HepG2 (cell line): Measurements from ENCODE around the gene AHCYL2. TPM values are rescaled to one million over a fixed set of nuclear protein-coding genes. Genes with fewer than 3 reads are reported as not detected.

Experiments
- BORCS8-MEF2B ChIP-seq: sonication (generic); formaldehyde crosslinking; IDR thresholded peaks from 2 replicates; pipeline ENCODE4 v1.8.0; 2022; ENCODE audit warnings: mild to moderate bottlenecking, missing genetic modification reagents
- CEBPG ChIP-seq: IDR thresholded peaks from 2 replicates; pipeline ENCODE4 v1.6.1; 2016
- EEA1 ChIP-seq: sonication (generic); formaldehyde crosslinking; IDR thresholded peaks from 2 replicates; pipeline ENCODE4 v1.5.1; 2020; ENCODE audit warnings: mild to moderate bottlenecking, missing genetic modification reagents, borderline replicate concordance
- FOXJ3 ChIP-seq: sonication (generic); formaldehyde crosslinking; IDR thresholded peaks from 2 replicates; pipeline ENCODE4 v1.4.0; 2020; ENCODE audit warnings: missing genetic modification reagents, mild to moderate bottlenecking, borderline replicate concordance
- HDAC6 ChIP-seq: fragments of 200-600 bp; sonication (generic); IDR thresholded peaks from 2 replicates; pipeline ENCODE4 v1.7.0; 2017; ENCODE audit warnings: mild to moderate bottlenecking, antibody characterized with exemption, low read length, low read depth
- HNRNPLL ChIP-seq: fragments of 200-400 bp; formaldehyde crosslinking; IDR thresholded peaks from 2 replicates; pipeline ENCODE4 v1.6.1; 2017; ENCODE audit warnings: mild to moderate bottlenecking, low read depth, low read length; ENCODE audit not compliant: poor library complexity, severe bottlenecking
- JDP2 ChIP-seq: sonication (generic); formaldehyde crosslinking; IDR thresholded peaks from 2 replicates; pipeline ENCODE4 v1.8.1; 2022; ENCODE audit warnings: missing genetic modification reagents, borderline replicate concordance
- KMT2B ChIP-seq: IDR thresholded peaks from 2 replicates; pipeline ENCODE4 v1.6.1; 2016; ENCODE audit warnings: missing genetic modification reagents, missing compliant biosample characterization
- NR2C2 ChIP-seq: sonication (generic); formaldehyde crosslinking; IDR thresholded peaks from 2 replicates; pipeline ENCODE4 v1.4.0; 2020; ENCODE audit warnings: missing genetic modification reagents, mild to moderate bottlenecking, moderate library complexity, borderline replicate concordance
- PHF8 ChIP-seq: sonication (generic); formaldehyde crosslinking; IDR thresholded peaks from 2 replicates; pipeline ENCODE4 v1.5.0; 2020; ENCODE audit warnings: missing genetic modification reagents
- POGZ ChIP-seq: sonication (generic); formaldehyde crosslinking; IDR thresholded peaks from 2 replicates; pipeline ENCODE4 v1.4.0; 2020; ENCODE audit warnings: mild to moderate bottlenecking, missing genetic modification reagents
- SALL1 ChIP-seq: sonication (generic); formaldehyde crosslinking; IDR thresholded peaks from 2 replicates; pipeline ENCODE4 v1.8.0; 2022; ENCODE audit warnings: mild to moderate bottlenecking, missing genetic modification reagents
- SP1 ChIP-seq, 2 experiments: fragments of 450-650 bp in 1 of 2; sonication (generic) in 1 of 2; formaldehyde crosslinking in 1 of 2; IDR thresholded peaks; 2 replicates each; pipeline versions ENCODE4 v1.4.0 to v1.6.1; 2016 to 2020; ENCODE audit warnings: missing genetic modification reagents in 1 of 2
- SYNCRIP ChIP-seq: fragments of 200-400 bp; formaldehyde crosslinking; IDR thresholded peaks from 2 replicates; pipeline ENCODE4 v1.6.1; 2018; ENCODE audit warnings: mild to moderate bottlenecking, low read depth, low read length; ENCODE audit not compliant: insufficient read depth
- TEAD3 ChIP-seq: optimal IDR thresholded peaks from 2 replicates; pipeline ENCODE3; 2016; ENCODE audit warnings: borderline replicate concordance
- ZBTB42 ChIP-seq: sonication (generic); formaldehyde crosslinking; IDR thresholded peaks from 2 replicates; pipeline ENCODE4 v1.5.0; 2020; ENCODE audit warnings: mild to moderate bottlenecking, missing genetic modification reagents
- ZNF10 ChIP-seq: sonication (generic); formaldehyde crosslinking; IDR thresholded peaks from 2 replicates; pipeline ENCODE4 v1.4.0; 2020; ENCODE audit warnings: mild to moderate bottlenecking, low read depth, missing genetic modification reagents, borderline replicate concordance
- ZNF180 ChIP-seq: sonication (generic); formaldehyde crosslinking; IDR thresholded peaks from 2 replicates; pipeline ENCODE4 v1.4.0; 2020; ENCODE audit warnings: low read depth, missing genetic modification reagents, borderline replicate concordance
- ZNF256 ChIP-seq: sonication (generic); formaldehyde crosslinking; conservative IDR thresholded peaks from 2 replicates; pipeline ENCODE4 v1.4.0; 2020; ENCODE audit warnings: missing genetic modification reagents
- ZNF317 ChIP-seq: sonication (generic); formaldehyde crosslinking; IDR thresholded peaks from 2 replicates; pipeline ENCODE4 v1.5.0; 2020; ENCODE audit warnings: mild to moderate bottlenecking, missing genetic modification reagents
- ZNF496 ChIP-seq: sonication (generic); formaldehyde crosslinking; IDR thresholded peaks from 2 replicates; pipeline ENCODE4 v1.8.1; 2023; ENCODE audit warnings: mild to moderate bottlenecking, moderate library complexity, missing genetic modification reagents; ENCODE audit not compliant: insufficient replicate concordance
- ZNF577 ChIP-seq: sonication (generic); formaldehyde crosslinking; IDR thresholded peaks from 2 replicates; pipeline ENCODE4 v1.4.0; 2020; ENCODE audit warnings: mild to moderate bottlenecking, low read depth, missing genetic modification reagents, borderline replicate concordance
- ZNF749 ChIP-seq: sonication (generic); formaldehyde crosslinking; IDR thresholded peaks from 2 replicates; pipeline ENCODE4 v1.8.0; 2022; ENCODE audit warnings: mild to moderate bottlenecking, missing genetic modification reagents, moderate library complexity, borderline replicate concordance
- polyA plus RNA-seq, 8 experiments: library from polyadenylated mRNA; depleted of rRNA in 3 of 8; stranded (reverse) in 7 of 8; unstranded in 1 of 8; fragments of >200 nt; fragmentation: Illumina TruSeq in 4 of 8; extraction: Trizol in 4 of 8; gene quantifications; 2 replicates each; pipeline versions ENCODE4 v1.2.1 to v1.2.3, GENCODE V29; 2011 to 2016; ENCODE audit warnings: low read depth in 4 of 8, missing spikeins in 1 of 8, mixed read lengths in 1 of 8; ENCODE audit not compliant: insufficient read depth in 1 of 8
- total RNA-seq, 5 experiments: library from RNA; depleted of rRNA; stranded (reverse); fragments of >200 nt; fragmentation: Illumina TruSeq; extraction: Trizol; gene quantifications; 2 replicates each; pipeline ENCODE4 v1.2.3, GENCODE V29; 2016; ENCODE audit warnings: low read depth in 1 of 5
- TF ChIP-seq, protein P1 (sequence below), 2 experiments: fragments of 450-650 bp in 1 of 2; sonication (generic) in 1 of 2; formaldehyde crosslinking; IDR thresholded peaks; 2 replicates each; pipeline versions ENCODE4 v1.5.0 to v1.8.0; 2020 to 2022; ENCODE audit warnings: mild to moderate bottlenecking in 1 of 2, missing genetic modification reagents in 1 of 2
- TF ChIP-seq, protein P2 (sequence below): sonication (generic); formaldehyde crosslinking; IDR thresholded peaks from 2 replicates; pipeline ENCODE4 v1.5.1; 2020; ENCODE audit warnings: mild to moderate bottlenecking, missing genetic modification reagents, moderate library complexity
- TF ChIP-seq, protein P3 (sequence below): sonication (generic); formaldehyde crosslinking; IDR thresholded peaks from 2 replicates; pipeline ENCODE4 v1.5.0; 2020; ENCODE audit warnings: missing genetic modification reagents, mild to moderate bottlenecking, borderline replicate concordance

AHCYL2 gene
- total and polyA plus RNA-seq, 2 of the 13 experiments (the other 11 are each of a cell fraction or from before 2014, with no cell fraction given), result 9.5 to 14.7 TPM

DNA sequence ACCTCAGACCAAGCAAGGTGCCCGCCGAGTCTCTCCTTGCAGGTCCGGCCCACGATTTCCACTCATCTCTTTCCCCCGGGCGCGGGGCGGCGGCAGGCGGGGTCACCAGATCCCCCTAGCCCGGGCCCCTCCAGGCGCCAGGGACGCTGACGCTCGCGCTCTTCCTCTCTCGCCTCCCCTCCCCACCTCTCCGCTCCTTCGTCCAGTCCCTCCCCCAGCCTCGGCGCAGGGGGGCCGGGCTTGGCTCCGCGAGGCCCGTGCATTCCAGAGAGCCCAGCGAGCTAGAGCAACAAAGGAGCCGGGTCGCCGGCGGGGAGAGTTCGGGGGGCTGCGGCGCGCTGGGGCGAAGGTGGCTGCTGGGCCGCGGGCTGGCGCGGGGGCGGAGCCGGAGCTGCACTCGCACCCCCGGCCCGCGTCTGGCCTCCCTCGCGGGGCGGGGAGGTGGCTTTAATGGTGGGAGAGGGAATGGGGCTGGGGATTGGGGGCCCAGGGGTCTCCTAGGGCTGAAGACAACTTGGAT is 36.4 kb upstream of the AHCYL2 start, which contains the start of gene SMO (continued):
- TF ChIP-seq ZNF496 (CRISPR knock-in tag), result no peak
- TF ChIP-seq ZNF10 (CRISPR knock-in tag), result no peak
- TF ChIP-seq, protein P1, sequence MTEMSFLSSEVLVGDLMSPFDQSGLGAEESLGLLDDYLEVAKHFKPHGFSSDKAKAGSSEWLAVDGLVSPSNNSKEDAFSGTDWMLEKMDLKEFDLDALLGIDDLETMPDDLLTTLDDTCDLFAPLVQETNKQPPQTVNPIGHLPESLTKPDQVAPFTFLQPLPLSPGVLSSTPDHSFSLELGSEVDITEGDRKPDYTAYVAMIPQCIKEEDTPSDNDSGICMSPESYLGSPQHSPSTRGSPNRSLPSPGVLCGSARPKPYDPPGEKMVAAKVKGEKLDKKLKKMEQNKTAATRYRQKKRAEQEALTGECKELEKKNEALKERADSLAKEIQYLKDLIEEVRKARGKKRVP (CRISPR knock-in tag; IDR thresholded peaks at IDR 0.05), result peak in 1 of 2 experiments; percentile 27; a peak in 1 of 4 replicates
- TF ChIP-seq, protein P2, sequence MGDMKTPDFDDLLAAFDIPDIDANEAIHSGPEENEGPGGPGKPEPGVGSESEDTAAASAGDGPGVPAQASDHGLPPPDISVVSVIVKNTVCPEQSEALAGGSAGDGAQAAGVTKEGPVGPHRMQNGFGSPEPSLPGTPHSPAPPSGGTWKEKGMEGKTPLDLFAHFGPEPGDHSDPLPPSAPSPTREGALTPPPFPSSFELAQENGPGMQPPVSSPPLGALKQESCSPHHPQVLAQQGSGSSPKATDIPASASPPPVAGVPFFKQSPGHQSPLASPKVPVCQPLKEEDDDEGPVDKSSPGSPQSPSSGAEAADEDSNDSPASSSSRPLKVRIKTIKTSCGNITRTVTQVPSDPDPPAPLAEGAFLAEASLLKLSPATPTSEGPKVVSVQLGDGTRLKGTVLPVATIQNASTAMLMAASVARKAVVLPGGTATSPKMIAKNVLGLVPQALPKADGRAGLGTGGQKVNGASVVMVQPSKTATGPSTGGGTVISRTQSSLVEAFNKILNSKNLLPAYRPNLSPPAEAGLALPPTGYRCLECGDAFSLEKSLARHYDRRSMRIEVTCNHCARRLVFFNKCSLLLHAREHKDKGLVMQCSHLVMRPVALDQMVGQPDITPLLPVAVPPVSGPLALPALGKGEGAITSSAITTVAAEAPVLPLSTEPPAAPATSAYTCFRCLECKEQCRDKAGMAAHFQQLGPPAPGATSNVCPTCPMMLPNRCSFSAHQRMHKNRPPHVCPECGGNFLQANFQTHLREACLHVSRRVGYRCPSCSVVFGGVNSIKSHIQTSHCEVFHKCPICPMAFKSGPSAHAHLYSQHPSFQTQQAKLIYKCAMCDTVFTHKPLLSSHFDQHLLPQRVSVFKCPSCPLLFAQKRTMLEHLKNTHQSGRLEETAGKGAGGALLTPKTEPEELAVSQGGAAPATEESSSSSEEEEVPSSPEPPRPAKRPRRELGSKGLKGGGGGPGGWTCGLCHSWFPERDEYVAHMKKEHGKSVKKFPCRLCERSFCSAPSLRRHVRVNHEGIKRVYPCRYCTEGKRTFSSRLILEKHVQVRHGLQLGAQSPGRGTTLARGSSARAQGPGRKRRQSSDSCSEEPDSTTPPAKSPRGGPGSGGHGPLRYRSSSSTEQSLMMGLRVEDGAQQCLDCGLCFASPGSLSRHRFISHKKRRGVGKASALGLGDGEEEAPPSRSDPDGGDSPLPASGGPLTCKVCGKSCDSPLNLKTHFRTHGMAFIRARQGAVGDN, result peak; percentile 75
- TF ChIP-seq JDP2, result no peak
- no peak for TF ChIP-seq HDAC6
- no peak for TF ChIP-seq ZNF317
- peak; percentile 89 for TF ChIP-seq TEAD3 (CRISPR knock-in tag)
- no peak for TF ChIP-seq ZNF577 (CRISPR knock-in tag)
- no peak for TF ChIP-seq ZNF180 (CRISPR knock-in tag)
- no peak for TF ChIP-seq SP1 (IDR thresholded peaks at IDR 0.05)
- peak; percentile 42; the same call in 1 of the 2 replicates for TF ChIP-seq SP1 (CRISPR knock-in tag; IDR thresholded peaks at IDR 0.05)
- no peak for TF ChIP-seq FOXJ3 (CRISPR knock-in tag)
- peak; percentile 54; the same call in 1 of the 2 replicates for TF ChIP-seq KMT2B (CRISPR knock-in tag)
- TF ChIP-seq EEA1 (CRISPR knock-in tag), result no peak
- TF ChIP-seq NR2C2 (CRISPR knock-in tag), result peak; percentile 24; the same call in 1 of the 2 replicates
- no peak for TF ChIP-seq SYNCRIP
- no peak for TF ChIP-seq CEBPG
- TF ChIP-seq POGZ, result no peak
- peak; percentile 78 for TF ChIP-seq SALL1
- TF ChIP-seq, protein P3, sequence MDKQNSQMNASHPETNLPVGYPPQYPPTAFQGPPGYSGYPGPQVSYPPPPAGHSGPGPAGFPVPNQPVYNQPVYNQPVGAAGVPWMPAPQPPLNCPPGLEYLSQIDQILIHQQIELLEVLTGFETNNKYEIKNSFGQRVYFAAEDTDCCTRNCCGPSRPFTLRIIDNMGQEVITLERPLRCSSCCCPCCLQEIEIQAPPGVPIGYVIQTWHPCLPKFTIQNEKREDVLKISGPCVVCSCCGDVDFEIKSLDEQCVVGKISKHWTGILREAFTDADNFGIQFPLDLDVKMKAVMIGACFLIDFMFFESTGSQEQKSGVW (CRISPR knock-in tag), result no peak
- no peak for TF ChIP-seq ZNF256
- TF ChIP-seq ZNF749 (CRISPR knock-in tag), result no peak
- peak; percentile 69; the same call in 1 of the 2 replicates for TF ChIP-seq BORCS8-MEF2B (CRISPR knock-in tag)
- no peak for TF ChIP-seq ZBTB42 (CRISPR knock-in tag)
- peak; percentile 90 for TF ChIP-seq PHF8 (CRISPR knock-in tag)
- TF ChIP-seq HNRNPLL, result peak; percentile 44
